ENCODE data around the gene TSPAN31. TPM values are rescaled to one million over a fixed set of nuclear protein-coding genes. Genes with fewer than 3 reads are reported as not detected.
"Not testable (repeated sequence)": the region's sequence is repeated elsewhere in the genome, so short reads cannot be mapped to it uniquely, and the experiment has no call there.

TSPAN31 gene
- total RNA-seq, 2 experiments from 2014 or later: 18.6 to 22.3 TPM

DNA sequence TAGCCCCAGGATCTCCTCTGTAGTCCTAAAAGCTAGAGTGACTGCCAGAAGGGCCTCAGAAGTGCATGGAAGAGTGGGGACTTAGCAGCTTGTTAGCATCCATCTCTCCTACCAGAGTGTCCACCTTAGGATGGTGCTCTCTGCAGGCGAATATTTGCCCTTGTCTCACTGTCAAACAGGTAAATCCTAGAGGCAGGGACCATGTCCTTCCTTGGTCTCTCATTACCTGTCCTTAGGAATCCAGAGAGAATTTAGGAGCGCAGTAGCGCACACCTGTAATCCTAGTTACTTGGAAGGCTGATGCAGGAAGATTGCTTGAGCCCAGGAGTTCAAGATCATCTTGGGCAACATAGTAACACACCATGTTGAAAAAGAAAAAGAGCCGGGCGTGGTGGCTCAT is 27.7 kb upstream of the TSPAN31 start:
- no peaks in the 10 kb centered on the region for H3K27me3 Mint-ChIP-seq
- H3K36me3 Mint-ChIP-seq (ENCODE audit: low read depth): peaks cover 47% of the 10 kb centered on the region
- no peak overlapping the region for H3K27ac Mint-ChIP-seq
- CTCF ChIA-PET: interaction anchor here (0.6 to 1.0 kb wide), 2 partner anchors 84 to 477 kb away, joined by 4 read pairs; partner anchors contain the start of gene B4GALNT1
- H3K9me3 Mint-ChIP-seq: no peaks in the 10 kb centered on the region
- H3K4me3 Mint-ChIP-seq: no peak overlapping the region
- peak; percentile 4 for DNase-seq
- no peaks in the 10 kb centered on the region for H3K4me1 Mint-ChIP-seq
- POLR2A ChIA-PET: interaction anchor here (0.5 kb wide), 1 partner anchor 238 kb away, joined by 3 read pairs; no protein-coding TSS in a partner anchor

DNA sequence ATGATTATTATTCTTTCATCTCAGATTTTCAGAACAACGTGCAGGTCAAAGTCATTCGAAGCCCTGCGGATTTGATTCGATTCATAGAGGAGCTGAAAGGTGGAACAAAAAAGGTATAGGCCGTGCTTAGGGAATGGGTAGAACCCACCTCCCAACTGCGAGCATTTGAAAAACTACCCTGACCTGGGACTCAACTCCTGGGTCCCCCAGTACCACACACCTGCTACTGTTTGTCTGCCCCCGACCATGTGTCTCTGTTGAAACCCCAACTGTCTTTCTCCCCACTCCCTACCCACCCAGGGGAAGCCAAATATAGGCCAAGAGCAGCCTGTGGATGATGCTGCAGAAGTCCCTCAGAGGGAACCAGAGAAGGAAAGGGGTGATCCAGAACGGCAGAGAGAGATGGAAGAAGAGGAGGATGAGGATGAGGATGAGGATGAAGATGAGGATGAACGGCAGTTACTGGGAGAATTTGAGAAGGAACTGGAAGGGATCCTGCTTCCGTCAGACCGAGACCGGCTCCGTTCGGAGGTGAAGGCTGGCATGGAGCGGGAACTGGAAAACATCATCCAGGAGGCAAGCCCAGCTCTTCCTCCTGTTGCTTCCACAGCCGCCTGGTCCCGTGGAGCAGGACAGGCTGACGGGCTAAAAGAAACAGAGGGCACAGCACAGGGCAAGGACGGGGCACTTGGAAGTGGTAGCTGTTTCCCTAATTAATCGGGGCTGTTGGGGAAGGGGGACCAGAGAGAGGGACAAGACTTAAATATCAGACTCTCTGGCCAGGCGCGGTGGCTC is 26.8 kb upstream of the TSPAN31 start:
- peak; percentile 4 for DNase-seq
- Mint-ChIP-seq H3K36me3 (ENCODE audit: low read depth) (peaks cover 46% of the 10 kb centered on the region), H3K9me3 (no peaks in the 10 kb centered on the region), H3K27me3 (no peaks in the 10 kb centered on the region), H3K4me1 (no peaks in the 10 kb centered on the region), H3K4me3 (no peak overlapping the region), H3K27ac (no peak overlapping the region)
- ChIA-PET CTCF (interaction anchor here (0.6 to 1.0 kb wide), 2 partner anchors 85 to 478 kb away, joined by 4 read pairs; partner anchors contain the start of gene B4GALNT1), POLR2A (no interaction called here)

DNA sequence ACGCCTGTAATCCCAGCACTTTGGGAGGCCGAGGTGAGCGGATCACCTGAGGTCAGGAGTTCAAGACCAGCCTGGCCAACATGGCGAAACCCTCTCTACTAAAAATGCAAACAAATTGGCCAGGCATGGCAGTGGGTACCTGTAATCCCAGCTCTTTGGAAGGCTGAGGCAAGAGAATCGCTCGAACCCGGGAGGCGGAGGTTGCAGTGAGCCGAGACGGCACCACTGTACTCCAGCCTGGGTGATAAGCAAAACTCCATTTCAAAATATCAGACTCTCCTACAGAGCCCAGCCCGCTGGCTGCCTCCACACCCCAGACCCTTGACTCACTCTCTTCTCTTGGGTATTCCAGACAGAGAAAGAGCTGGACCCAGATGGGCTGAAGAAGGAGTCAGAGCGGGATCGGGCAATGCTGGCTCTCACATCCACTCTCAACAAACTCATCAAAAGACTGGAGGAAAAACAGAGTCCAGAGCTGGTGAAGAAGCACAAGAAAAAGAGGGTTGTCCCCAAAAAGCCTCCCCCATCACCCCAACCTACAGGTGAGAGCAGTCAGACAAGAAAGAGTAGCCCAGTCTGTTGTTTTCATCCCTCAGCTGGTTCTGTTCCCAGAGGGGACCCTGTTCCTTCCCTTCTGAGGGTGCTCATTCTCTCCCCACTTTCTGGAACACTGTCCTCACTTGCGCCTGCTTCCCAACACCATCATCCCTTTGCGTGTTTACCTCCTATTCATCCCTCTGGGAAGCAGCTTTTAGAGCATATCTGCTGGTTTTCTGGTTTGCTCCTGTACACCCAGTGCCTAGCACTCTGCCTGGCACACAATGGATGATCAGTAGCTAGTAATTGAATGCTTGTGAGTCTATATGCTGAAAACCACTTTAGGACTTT is 26.0 kb upstream of the TSPAN31 start:
- Mint-ChIP-seq H3K27me3 (no peaks in the 10 kb centered on the region), H3K27ac (peak overlapping the region; percentile 81), H3K4me3 (no peak overlapping the region), H3K36me3 (ENCODE audit: low read depth) (peaks cover 46% of the 10 kb centered on the region), H3K4me1 (no peaks in the 10 kb centered on the region), H3K9me3 (no peaks in the 10 kb centered on the region)
- ChIA-PET CTCF (interaction anchor here (1.2 to 1.5 kb wide), 2 partner anchors 9 to 136 kb away, joined by 3 read pairs; no protein-coding TSS in a partner anchor), POLR2A (no interaction called here)
- DNase-seq: peak; percentile 5

DNA sequence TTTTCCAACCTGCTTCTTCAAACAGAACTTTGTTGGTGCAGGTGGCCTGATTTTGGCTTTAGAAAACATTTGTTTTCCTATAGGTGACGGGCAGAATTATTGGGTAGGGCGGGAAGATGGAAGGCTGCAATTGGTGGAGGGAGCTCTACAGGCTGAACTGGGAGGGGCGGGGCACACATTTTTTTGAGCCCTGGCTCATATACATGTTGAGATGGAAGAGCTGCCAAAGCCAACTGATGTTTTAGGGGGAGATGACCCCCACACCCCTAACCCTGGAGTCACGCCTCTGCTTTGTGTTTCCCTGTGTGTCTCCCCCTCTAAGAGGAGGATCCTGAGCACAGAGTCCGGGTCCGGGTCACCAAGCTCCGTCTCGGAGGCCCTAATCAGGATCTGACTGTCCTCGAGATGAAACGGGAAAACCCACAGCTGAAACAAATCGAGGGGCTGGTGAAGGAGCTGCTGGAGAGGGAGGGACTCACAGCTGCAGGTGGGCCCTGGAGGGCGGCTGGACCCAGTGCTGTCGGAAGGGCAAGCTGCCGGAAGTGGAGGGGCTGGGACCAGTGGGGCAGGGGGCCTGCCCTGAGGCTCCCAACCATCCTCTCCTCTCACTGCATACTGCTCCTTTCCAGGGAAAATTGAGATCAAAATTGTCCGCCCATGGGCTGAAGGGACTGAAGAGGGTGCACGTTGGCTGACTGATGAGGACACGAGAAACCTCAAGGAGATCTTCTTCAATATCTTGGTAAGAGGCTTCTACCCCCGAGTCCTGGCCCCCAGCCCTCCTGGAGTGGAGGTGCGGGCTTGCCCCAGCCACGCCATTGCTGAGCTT is 24.8 kb upstream of the TSPAN31 start:
- ChIA-PET POLR2A (interaction anchor here (0.6 kb wide), 1 partner anchor 14 kb away, joined by 3 read pairs; no protein-coding TSS in a partner anchor), CTCF (interaction anchor here (1.1 to 1.5 kb wide), 3 partner anchors 9 to 138 kb away, joined by 3 read pairs; no protein-coding TSS in a partner anchor)
- DNase-seq: peak; percentile 5
- peak overlapping the region; percentile 77 for H3K27ac Mint-ChIP-seq
- no peaks in the 10 kb centered on the region for H3K9me3 Mint-ChIP-seq
- H3K36me3 Mint-ChIP-seq (ENCODE audit: low read depth): peaks cover 49% of the 10 kb centered on the region
- H3K4me1 Mint-ChIP-seq: peaks cover 3% of the 10 kb centered on the region
- H3K4me3 Mint-ChIP-seq: no peak overlapping the region
- no peaks in the 10 kb centered on the region for H3K27me3 Mint-ChIP-seq

DNA sequence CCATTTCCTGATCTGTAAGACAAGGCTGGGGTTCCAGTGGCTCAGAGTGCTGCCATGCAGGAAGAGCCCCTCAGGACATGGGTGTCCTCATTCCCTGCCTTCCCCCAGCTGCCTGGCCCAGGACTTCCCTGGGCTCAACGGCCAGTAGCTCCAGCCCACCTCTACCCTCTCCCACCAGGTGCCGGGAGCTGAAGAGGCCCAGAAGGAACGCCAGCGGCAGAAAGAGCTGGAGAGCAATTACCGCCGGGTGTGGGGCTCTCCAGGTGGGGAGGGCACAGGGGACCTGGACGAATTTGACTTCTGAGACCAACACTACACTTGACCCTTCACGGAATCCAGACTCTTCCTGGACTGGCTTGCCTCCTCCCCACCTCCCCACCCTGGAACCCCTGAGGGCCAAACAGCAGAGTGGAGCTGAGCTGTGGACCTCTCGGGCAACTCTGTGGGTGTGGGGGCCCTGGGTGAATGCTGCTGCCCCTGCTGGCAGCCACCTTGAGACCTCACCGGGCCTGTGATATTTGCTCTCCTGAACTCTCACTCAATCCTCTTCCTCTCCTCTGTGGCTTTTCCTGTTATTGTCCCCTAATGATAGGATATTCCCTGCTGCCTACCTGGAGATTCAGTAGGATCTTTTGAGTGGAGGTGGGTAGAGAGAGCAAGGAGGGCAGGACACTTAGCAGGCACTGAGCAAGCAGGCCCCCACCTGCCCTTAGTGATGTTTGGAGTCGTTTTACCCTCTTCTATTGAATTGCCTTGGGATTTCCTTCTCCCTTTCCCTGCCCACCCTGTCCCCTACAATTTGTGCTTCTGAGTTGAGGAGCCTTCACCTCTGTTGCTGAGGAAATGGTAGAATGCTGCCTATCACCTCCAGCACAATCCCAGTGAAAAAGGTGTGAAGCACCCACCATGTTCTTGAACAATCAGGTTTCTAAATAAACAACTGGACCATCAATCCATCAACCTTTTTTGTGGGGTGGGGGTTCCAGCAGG is 23.9 kb upstream of the TSPAN31 start:
- peak overlapping the region; percentile 77 for H3K27ac Mint-ChIP-seq
- no peaks in the 10 kb centered on the region for H3K9me3 Mint-ChIP-seq
- no peak overlapping the region for H3K4me3 Mint-ChIP-seq
- peaks cover 4% of the 10 kb centered on the region for H3K4me1 Mint-ChIP-seq
- no peaks in the 10 kb centered on the region for H3K27me3 Mint-ChIP-seq
- peak; percentile 6 for DNase-seq
- ChIA-PET POLR2A (interaction anchor here (0.6 kb wide), 1 partner anchor 14 kb away, joined by 3 read pairs; no protein-coding TSS in a partner anchor), CTCF (interaction anchor here (1.1 to 2.4 kb wide), 4 partner anchors 8 to 138 kb away, joined by 3 to 8 read pairs (median 3); no protein-coding TSS in a partner anchor)
- peaks cover 49% of the 10 kb centered on the region for H3K36me3 Mint-ChIP-seq (ENCODE audit: low read depth)

DNA sequence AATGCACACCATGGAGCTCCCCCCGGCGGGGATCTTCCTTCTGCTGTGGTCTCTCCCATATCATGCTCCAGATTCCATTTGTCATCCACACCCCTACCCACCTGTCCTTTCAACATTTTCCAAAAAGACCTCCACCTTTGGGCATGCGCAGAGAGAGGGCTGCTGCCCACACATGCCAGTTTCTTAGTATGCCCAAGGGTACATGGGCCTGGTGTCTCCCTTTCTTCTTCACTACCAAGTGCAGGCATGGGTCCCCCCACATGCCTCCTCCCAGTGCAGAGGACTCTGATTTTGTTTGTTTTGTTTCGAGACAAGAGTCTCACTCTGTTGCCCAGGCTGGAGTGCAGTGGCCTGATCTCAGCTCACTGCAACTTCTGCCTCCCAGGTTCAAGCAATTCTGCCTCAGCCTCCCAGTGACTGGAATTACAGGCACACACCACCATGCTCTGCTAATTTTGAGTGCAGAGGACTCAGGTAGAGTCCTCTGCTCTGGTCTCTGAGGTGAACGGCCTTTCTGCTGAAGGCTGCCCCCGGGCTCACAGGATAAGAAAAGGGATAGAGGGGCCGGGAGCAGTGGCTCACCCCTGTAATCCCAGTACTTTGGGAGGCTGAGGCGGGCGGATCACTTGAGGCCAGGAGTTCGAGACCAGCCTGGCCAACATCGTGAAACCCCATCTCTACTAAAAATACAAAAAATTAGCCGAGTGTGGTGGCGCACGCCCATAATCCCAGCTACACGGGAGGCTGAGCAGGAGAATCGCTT is 22.8 kb upstream of the TSPAN31 start:
- H3K4me3 Mint-ChIP-seq, H3K27me3 Mint-ChIP-seq, POLR2A ChIA-PET, H3K4me1 Mint-ChIP-seq, H3K9me3 Mint-ChIP-seq: not testable (repeated sequence)
- peak overlapping the region; percentile 2 for H3K27ac Mint-ChIP-seq
- peak; percentile 3 for DNase-seq
- peaks cover 49% of the 10 kb centered on the region for H3K36me3 Mint-ChIP-seq (ENCODE audit: low read depth)
- CTCF ChIA-PET: interaction anchor here (1.1 to 2.4 kb wide), 2 partner anchors 12 to 28 kb away, joined by 5 to 8 read pairs; partner anchors contain the start of gene OS9

DNA sequence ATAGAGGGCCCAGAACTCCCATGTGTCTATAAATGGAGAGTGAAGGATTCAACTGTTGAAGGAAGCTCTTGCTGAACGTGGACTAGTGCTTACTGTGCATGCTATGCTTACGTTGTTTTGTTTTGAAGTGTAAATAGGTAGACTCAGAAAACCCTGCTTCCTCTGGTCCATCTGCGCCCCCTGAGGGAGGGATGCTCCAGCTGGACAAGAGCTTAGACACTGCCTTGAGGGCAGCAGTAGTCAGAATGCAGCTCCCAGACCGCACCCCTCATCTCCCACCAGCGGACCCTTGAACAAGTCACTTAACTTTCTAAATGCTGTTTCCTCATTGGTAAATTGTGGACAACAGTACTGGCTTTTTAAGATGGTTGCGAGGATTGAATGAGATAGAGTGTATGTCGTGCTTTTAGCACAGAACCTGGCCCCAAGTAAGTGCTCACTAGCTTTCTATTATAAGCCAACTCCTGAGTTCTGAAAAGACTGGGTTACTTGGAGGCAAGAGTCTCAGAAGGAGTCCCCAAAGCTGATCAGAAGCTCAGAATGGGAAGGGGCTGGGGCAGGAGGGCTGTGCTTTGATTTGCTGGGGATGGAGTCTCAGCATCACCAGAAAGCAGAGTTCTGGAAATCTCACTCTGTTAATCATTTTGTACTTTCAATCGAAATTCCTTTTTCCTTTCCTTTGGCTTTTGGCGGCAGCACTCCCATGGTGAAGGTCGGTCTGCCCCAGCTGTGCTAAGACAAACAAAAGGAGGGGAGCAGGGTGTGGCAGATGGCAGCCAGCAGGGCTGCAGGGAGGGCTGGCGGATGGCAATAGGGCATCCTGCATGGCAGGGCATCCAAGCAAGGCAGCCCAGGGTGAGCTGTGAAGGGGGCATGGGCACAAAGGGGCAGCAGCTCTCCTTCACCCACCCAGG is 21.9 kb upstream of the TSPAN31 start:
- peak; percentile 5 for DNase-seq
- Mint-ChIP-seq H3K36me3 (ENCODE audit: low read depth) (peaks cover 52% of the 10 kb centered on the region), H3K4me1 (peaks cover 6% of the 10 kb centered on the region), H3K4me3 (peak overlapping the region; percentile 16), H3K9me3 (no peaks in the 10 kb centered on the region), H3K27me3 (no peaks in the 10 kb centered on the region), H3K27ac (peak overlapping the region; percentile 65)
- ChIA-PET POLR2A (no interaction called here), CTCF (interaction anchor here (1.1 to 2.4 kb wide), 2 partner anchors 11 to 29 kb away, joined by 5 to 8 read pairs; partner anchors contain the start of gene OS9)

DNA sequence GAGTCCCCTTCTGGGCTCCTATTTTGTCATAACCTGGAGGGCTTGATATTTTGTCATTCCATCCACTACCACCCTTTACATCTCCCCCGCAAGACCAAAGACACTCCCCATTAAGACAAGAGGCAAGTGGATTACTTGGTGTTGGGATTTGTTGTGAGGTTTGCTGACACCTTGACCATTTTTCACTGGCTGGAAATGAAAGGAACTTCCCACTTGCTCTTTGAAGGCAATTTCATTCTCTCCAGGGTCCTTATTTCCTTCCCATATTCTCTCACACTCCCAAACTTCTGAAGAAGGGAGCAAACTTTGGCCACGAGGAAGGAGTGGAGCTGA is 21.2 kb upstream of the TSPAN31 start:
- CTCF ChIA-PET: no interaction called here
- H3K36me3 Mint-ChIP-seq (ENCODE audit: low read depth): peaks cover 52% of the 10 kb centered on the region

DNA sequence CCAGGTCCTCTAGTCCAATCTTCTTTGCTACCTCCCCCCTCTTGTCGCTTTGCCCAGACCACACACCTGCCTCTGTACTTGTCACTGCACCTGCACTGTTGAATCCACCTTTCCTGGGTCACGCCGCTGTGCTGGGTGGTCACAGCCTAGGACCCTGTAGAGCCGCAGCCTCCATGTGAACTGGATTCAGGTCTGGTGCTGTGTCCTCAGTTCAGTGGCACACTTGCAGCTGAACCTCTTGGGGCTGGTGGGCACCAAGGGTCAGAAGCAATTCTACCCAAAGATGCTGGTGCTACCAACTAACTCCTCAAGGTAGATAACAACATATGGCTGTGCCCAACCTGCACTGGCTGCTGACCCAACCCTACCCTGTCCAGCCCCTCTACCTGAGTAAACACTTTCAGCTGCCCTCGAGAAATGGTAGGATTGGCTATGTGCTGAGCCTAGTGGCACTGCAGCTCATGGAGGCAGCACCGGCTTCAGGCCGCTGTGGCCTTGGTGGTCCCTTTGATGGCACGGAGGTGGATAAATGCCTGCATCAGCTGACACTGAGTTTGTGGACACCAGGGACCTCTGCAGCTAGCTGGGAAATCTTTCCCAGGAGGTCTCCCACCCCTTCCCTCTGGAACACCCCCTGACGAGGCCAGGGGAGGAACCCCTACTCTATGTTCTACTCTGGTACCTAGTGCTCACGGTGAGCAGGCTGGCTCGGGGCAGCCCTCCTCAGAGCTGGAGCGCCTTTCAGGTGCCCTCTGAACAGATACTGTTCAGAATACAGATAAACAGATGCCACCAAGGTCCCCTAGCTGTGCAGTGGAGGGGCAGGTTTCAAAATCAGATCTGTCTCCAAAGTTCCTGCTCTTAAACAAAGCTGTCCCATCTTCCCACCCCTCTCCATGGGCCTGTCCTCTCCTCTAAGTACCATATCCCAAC is 20.6 kb upstream of the TSPAN31 start:
- H3K4me3 Mint-ChIP-seq: no peak overlapping the region
- DNase-seq: peak; percentile 5
- CTCF ChIA-PET: no interaction called here
- H3K36me3 Mint-ChIP-seq (ENCODE audit: low read depth): peaks cover 50% of the 10 kb centered on the region
- H3K27me3 Mint-ChIP-seq: no peaks in the 10 kb centered on the region
- peaks cover 6% of the 10 kb centered on the region for H3K4me1 Mint-ChIP-seq
- POLR2A ChIA-PET: no interaction called here
- H3K9me3 Mint-ChIP-seq: no peaks in the 10 kb centered on the region
- no peak overlapping the region for H3K27ac Mint-ChIP-seq

More for the DNA sequence above, 21.2 kb upstream of the TSPAN31 start:
- no peak overlapping the region for H3K4me3 Mint-ChIP-seq
- no peaks in the 10 kb centered on the region for H3K9me3 Mint-ChIP-seq
- POLR2A ChIA-PET: no interaction called here
- no peaks in the 10 kb centered on the region for H3K27me3 Mint-ChIP-seq
- peak overlapping the region; percentile 41 for H3K27ac Mint-ChIP-seq
- peaks cover 6% of the 10 kb centered on the region for H3K4me1 Mint-ChIP-seq
- no peak for DNase-seq

All from activated CD4-positive, alpha-beta T cell treated with anti-CD3 and anti-CD28 coated beads, Interleukin-2, amount 10 ng/mL, durations not matched to agents 7 days and 5 days (primary cell).